Bronchial epithelial cell (primary cell): ENCODE measurements around the gene SLC30A1. TPM values are rescaled to one million over a fixed set of nuclear protein-coding genes. Genes with fewer than 3 reads are reported as not detected.
A peak's percentile ranks its signal among the peaks of the same experiment; 100 is the strongest.

ENCODE experiments used
- DNase-seq: peaks from one replicate; pipeline ENCODE4 v3.0.0-alpha.2; 2010; ENCODE audit warnings: low read depth
- FAIRE-seq: peaks from 2 replicates; lab custom pipeline; 2011; peaks lifted over from hg19 to GRCh38; lab: Jason Lieb, UNC
- H3K27me3 ChIP-seq: 2 replicates; pipeline ENCODE4 v1.5.1; 2011; ENCODE audit warnings: low read length; ENCODE audit not compliant: control insufficient read depth, insufficient read depth
- H3K36me3 ChIP-seq: 2 replicates; pipeline ENCODE4 v1.5.1; 2011; ENCODE audit warnings: low read length; ENCODE audit not compliant: control insufficient read depth, insufficient read depth
- H3K4me3 ChIP-seq: 2 replicates; pipeline ENCODE4 v1.5.1; 2011; ENCODE audit warnings: mild to moderate bottlenecking, low read depth, low read length, control low read depth
- total RNA-seq: library from RNA; depleted of rRNA; stranded (reverse); fragments of >200 nt; gene quantifications from 2 replicates; pipeline ENCODE4 v1.2.1, GENCODE V29; 2014
- TF ChIP-seq, protein P1 (sequence below): IDR thresholded peaks from 2 replicates; pipeline ENCODE4 v1.5.1; 2011; ENCODE audit warnings: mild to moderate bottlenecking, moderate library complexity, low read length, control low read depth, inconsistent platforms; ENCODE audit not compliant: insufficient read depth, severe bottlenecking

The SLC30A1 gene
- total RNA-seq, 1 donor from 2014 or later = 29.0 TPM

DNA sequence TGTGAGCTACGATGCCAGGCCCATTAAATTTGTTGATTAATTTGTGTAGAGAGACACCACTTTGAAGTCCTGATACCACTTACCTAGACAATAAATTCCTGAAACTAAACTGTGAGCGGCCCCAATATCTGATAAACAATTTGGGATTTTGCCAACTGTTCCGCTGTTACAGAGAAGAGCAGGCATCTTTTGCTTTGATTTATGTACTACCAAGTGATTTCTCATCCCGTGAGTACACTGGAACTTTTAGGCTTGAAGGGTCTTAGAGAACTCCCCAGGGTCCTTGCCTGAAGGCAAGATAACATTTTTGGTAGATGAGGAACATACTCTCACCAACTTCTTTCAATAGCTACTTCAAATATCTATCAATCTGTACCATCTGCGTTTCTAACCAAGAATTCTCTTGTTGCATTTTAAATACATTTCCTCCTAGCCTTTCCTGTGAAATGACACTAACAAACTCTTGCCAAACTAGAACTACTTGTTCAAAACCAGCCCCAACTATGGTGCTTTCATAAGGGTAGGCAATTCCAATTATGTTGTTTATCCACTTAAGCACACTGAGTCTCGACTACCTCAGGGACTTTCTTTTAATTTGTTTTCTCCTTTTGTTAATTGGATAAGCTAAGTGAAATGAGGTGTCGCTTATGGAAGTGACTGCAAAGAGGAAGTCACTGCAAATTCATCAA lies 23.2 kb upstream of the SLC30A1 start:
- DNase-seq = peak; percentile 33
- TF ChIP-seq, protein P1, sequence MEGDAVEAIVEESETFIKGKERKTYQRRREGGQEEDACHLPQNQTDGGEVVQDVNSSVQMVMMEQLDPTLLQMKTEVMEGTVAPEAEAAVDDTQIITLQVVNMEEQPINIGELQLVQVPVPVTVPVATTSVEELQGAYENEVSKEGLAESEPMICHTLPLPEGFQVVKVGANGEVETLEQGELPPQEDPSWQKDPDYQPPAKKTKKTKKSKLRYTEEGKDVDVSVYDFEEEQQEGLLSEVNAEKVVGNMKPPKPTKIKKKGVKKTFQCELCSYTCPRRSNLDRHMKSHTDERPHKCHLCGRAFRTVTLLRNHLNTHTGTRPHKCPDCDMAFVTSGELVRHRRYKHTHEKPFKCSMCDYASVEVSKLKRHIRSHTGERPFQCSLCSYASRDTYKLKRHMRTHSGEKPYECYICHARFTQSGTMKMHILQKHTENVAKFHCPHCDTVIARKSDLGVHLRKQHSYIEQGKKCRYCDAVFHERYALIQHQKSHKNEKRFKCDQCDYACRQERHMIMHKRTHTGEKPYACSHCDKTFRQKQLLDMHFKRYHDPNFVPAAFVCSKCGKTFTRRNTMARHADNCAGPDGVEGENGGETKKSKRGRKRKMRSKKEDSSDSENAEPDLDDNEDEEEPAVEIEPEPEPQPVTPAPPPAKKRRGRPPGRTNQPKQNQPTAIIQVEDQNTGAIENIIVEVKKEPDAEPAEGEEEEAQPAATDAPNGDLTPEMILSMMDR = no peak
- Histone ChIP-seq H3K4me3 (no peak overlapping the region), H3K36me3 (no peaks in the 10 kb centered on the region), H3K27me3 (no peaks in the 10 kb centered on the region)
- no peak for FAIRE-seq

DNA sequence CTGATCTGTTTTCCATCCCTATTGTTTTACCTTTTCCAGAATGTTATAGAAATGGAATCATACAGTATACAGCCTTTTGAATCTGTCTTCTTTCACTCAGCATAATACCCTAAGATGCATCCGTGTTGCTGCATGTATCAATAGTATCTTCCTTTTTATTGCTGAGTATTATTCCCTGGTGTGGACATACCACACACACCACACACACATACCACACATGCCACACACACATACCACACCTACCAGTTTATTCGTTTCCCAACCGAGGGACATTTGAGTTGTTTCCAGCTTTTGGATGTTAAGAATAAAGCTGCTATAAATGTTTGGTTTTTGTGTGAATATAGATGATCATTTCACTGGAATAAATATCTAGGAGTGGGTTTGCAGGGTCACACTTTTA lies 22.2 kb upstream of the SLC30A1 start:
- FAIRE-seq = no peak
- H3K4me3 ChIP-seq = no peak overlapping the region
- no peaks in the 10 kb centered on the region for H3K27me3 ChIP-seq
- no peaks in the 10 kb centered on the region for H3K36me3 ChIP-seq
- DNase-seq = no peak
- TF ChIP-seq, protein P1 = no peak

GRCh38 chr1:211599250-211599649 lies 20.3 kb upstream of the SLC30A1 start:
- no peak for DNase-seq
- FAIRE-seq = no peak
- Histone ChIP-seq H3K4me3 (no peak overlapping the region), H3K27me3 (no peaks in the 10 kb centered on the region), H3K36me3 (no peaks in the 10 kb centered on the region)
- TF ChIP-seq, protein P1 = no peak

- Histone ChIP-seq H3K4me3 (no peak overlapping the region), H3K27me3 (no peaks in the 10 kb centered on the region), H3K36me3 (no peaks in the 10 kb centered on the region)
- TF ChIP-seq, protein P1 = no peak
- no peak for DNase-seq
- no peak for FAIRE-seq
Observed at GRCh38 chr1:211598514-211598913, 19.6 kb upstream of the SLC30A1 start.

DNA sequence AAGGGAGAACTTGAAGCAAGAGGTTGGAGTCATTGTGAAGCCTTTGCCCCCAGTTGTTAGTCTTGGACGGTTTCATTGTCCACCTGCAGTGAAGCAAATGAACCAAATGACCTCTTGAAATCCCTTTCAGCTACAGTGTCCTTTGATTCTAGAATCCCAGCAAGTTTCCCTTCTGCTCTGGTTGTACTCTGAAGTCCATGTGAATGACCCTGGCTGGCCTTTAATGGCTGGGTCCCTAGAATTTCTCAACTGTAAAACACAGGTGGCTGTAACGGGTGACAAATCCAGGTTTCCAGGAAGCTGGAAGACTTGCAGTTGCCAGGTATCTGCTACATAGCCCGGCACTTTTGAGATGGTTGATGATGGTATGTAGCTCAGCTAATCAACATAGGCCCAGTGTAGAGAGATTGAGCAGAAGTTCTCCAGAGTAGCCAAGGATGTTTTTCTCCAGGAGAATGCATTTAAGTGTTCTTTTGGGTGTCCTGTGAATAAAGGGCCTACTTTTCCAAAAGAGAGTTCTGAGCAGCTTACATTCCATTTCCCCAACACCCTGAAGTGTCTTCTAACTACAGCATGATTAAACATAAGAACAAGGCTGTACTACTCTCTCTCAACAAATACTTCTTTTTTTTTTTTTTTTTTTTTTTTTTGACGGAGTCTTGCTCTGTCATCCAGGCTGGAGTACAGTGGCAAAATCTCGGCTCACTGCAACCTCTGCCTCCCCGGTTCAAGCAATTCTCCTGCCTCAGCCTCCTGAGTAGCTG lies 17.6 kb upstream of the SLC30A1 start:
- Histone ChIP-seq H3K4me3 (no peak overlapping the region), H3K36me3 (no peaks in the 10 kb centered on the region), H3K27me3 (no peaks in the 10 kb centered on the region)
- FAIRE-seq (no peak), DNase-seq (no peak)
- TF ChIP-seq, protein P1 = no peak
